H1 (cell line): ENCODE data around the gene ANKS1A. TPM values are rescaled to one million over a fixed set of nuclear protein-coding genes. Genes with fewer than 3 reads are reported as not detected.

ENCODE experiments used
- CTCF ChIA-PET: fragments of 300-600 bp; sonication (Branson Sonifier 250); formaldehyde crosslinking; loops from one replicate; lab custom pipeline; 2021; ENCODE audit not compliant: partially characterized antibody; lab: Charles Lee
- POLR2A ChIA-PET: fragments of 300-600 bp; sonication (Branson Sonifier 250); formaldehyde crosslinking; loops from one replicate; lab custom pipeline; 2021; ENCODE audit warnings: inconsistent platforms; ENCODE audit not compliant: partially characterized antibody; lab: Charles Lee
- DNase-seq, 2 experiments: peaks; one replicate each; pipeline versions ENCODE4 v3.0.0 to v3.0.0-alpha.2; 2010 to 2022; ENCODE audit warnings: low spot score in 2 of 2, low read depth in 1 of 2, mixed read lengths in 1 of 2
- FAIRE-seq: peaks from 2 replicates; lab custom pipeline; 2011; peaks lifted over from hg19 to GRCh38; lab: Jason Lieb, UNC
- H2AFZ ChIP-seq: 2 replicates; pipeline ENCODE4 v1.8.1; 2012; ENCODE audit warnings: low read length, inconsistent platforms
- H2AK5ac ChIP-seq: 2 replicates; pipeline ENCODE4 v1.6.1; 2013; ENCODE audit warnings: low read depth, low read length
- H2BK120ac ChIP-seq: replicated peaks from 2 replicates; pipeline ENCODE3; 2013; ENCODE audit warnings: low read depth, low read length, inconsistent platforms
- H2BK12ac ChIP-seq: 2 replicates; pipeline ENCODE4 v1.6.1; 2013; ENCODE audit warnings: low read depth, low read length
- H2BK15ac ChIP-seq: 2 replicates; pipeline ENCODE4 v1.6.1; 2013; ENCODE audit warnings: low read length
- H2BK20ac ChIP-seq: 2 replicates; pipeline ENCODE4 v1.6.1; 2013; ENCODE audit warnings: low read length
- H2BK5ac ChIP-seq: 2 replicates; pipeline ENCODE4 v1.6.1; 2013; ENCODE audit warnings: low read depth, low read length
- H3K14ac ChIP-seq: 2 replicates; pipeline ENCODE4 v1.6.1; 2013; ENCODE audit warnings: inconsistent platforms; ENCODE audit not compliant: insufficient read length
- H3K18ac ChIP-seq: 2 replicates; pipeline ENCODE4 v1.6.1; 2013; ENCODE audit warnings: low read length; ENCODE audit errors: extremely low read depth
- H3K23ac ChIP-seq: 2 replicates; pipeline ENCODE4 v1.6.1; 2013; ENCODE audit warnings: inconsistent platforms; ENCODE audit not compliant: insufficient read length
- H3K23me2 ChIP-seq: 2 replicates; pipeline ENCODE4 v1.6.1; 2013; ENCODE audit warnings: low read depth, low read length
- H3K27ac ChIP-seq: 2 replicates; pipeline ENCODE4 v1.6.1; 2011; ENCODE audit warnings: low read depth, low read length, inconsistent platforms
- H3K27me3 ChIP-seq, 4 experiments: replicated peaks in 1 of 4; 1 replicate in 1 of 4; 2 replicates in 3 of 4; pipeline versions ENCODE4 v1.6.1 to v1.8.1; 2011 to 2013; ENCODE audit warnings: low read length in 3 of 4, mild to moderate bottlenecking in 3 of 4, inconsistent platforms in 2 of 4, mixed read lengths in 2 of 4, moderate library complexity in 1 of 4; ENCODE audit not compliant: control insufficient read depth in 3 of 4, insufficient read depth in 3 of 4; ENCODE audit errors: extremely low read depth in 1 of 4
- H3K36me3 ChIP-seq, 4 experiments: 2 replicates each; pipeline versions ENCODE4 v1.6.1 to v1.8.1; 2011 to 2013; ENCODE audit warnings: mild to moderate bottlenecking in 4 of 4, low read length in 3 of 4, moderate library complexity in 2 of 4, control low read depth in 1 of 4, inconsistent platforms in 1 of 4; ENCODE audit not compliant: insufficient read depth in 4 of 4, control insufficient read depth in 2 of 4
- H3K4ac ChIP-seq: replicated peaks from 2 replicates; pipeline ENCODE3; 2013; ENCODE audit warnings: low read length, low read depth, mixed read lengths, inconsistent platforms; ENCODE audit not compliant: insufficient read length
- H3K4me1 ChIP-seq, 4 experiments: replicated peaks in 1 of 4; 1 replicate in 1 of 4; 2 replicates in 3 of 4; pipeline versions ENCODE4 v1.6.1 to v1.8.1; 2011 to 2013; ENCODE audit warnings: low read length in 3 of 4, inconsistent platforms in 2 of 4, mixed read lengths in 1 of 4; ENCODE audit not compliant: insufficient read depth in 4 of 4, control insufficient read depth in 3 of 4
- H3K4me2 ChIP-seq, 2 experiments: 2 replicates each; pipeline versions ENCODE4 v1.6.1 to v1.8.1; 2011 to 2013; ENCODE audit warnings: low read depth in 2 of 2, low read length in 2 of 2, control low read depth in 1 of 2, inconsistent platforms in 1 of 2, mild to moderate bottlenecking in 1 of 2; ENCODE audit not compliant: insufficient read depth in 1 of 2
- H3K4me3 ChIP-seq, 4 experiments: fragments of 200-600, 300-600 bp in 1 of 4; sonication (generic), shearing (Covaris generic), sonication (Bioruptor Twin) in 1 of 4; 2 replicates each; pipeline versions ENCODE4 v1.5.1 to v1.8.1; 2011 to 2016; ENCODE audit warnings: low read length in 4 of 4, low read depth in 3 of 4, control low read depth in 2 of 4, inconsistent platforms in 2 of 4, mild to moderate bottlenecking in 2 of 4, mixed read lengths in 1 of 4, moderate library complexity in 1 of 4; ENCODE audit not compliant: insufficient read depth in 2 of 4; ENCODE audit errors: extremely low read depth in 1 of 4
- H3K56ac ChIP-seq: replicated peaks from 2 replicates; pipeline ENCODE3; 2013; ENCODE audit warnings: low read depth, mild to moderate bottlenecking, mixed read lengths, low read length, inconsistent platforms; ENCODE audit not compliant: insufficient read length
- H3K79me1 ChIP-seq: 2 replicates; pipeline ENCODE4 v1.6.1; 2013; ENCODE audit warnings: low read depth, low read length, control low read depth
- H3K79me2 ChIP-seq, 2 experiments: 2 replicates each; pipeline versions ENCODE4 v1.6.1 to v1.8.1; 2012 to 2013; ENCODE audit warnings: low read length in 2 of 2, mild to moderate bottlenecking in 2 of 2, inconsistent platforms in 1 of 2; ENCODE audit not compliant: insufficient read depth in 2 of 2, control insufficient read depth in 1 of 2
- H3K9ac ChIP-seq, 4 experiments: replicated peaks in 1 of 4; 1 replicate in 1 of 4; 2 replicates in 3 of 4; pipeline versions ENCODE4 v1.6.1 to v1.8.1; 2011 to 2013; ENCODE audit warnings: low read depth in 3 of 4, low read length in 3 of 4, control low read depth in 2 of 4, mild to moderate bottlenecking in 2 of 4, moderate library complexity in 2 of 4, inconsistent platforms in 1 of 4; ENCODE audit errors: extremely low read depth in 1 of 4
- H3K9me3 ChIP-seq, 2 experiments: 2 replicates each; pipeline versions ENCODE4 v1.6.1 to v1.8.1; 2012 to 2013; ENCODE audit warnings: mild to moderate bottlenecking in 2 of 2, moderate library complexity in 2 of 2, control low read depth in 1 of 2, inconsistent platforms in 1 of 2, low read depth in 1 of 2, low read length in 1 of 2, mixed read lengths in 1 of 2; ENCODE audit not compliant: insufficient read depth in 2 of 2
- H4K20me1 ChIP-seq, 2 experiments: replicated peaks in 1 of 2; 2 replicates each; pipeline versions ENCODE3 to v1.8.1; 2011 to 2013; ENCODE audit warnings: inconsistent platforms in 2 of 2, low read length in 2 of 2, mild to moderate bottlenecking in 1 of 2; ENCODE audit not compliant: insufficient read depth in 2 of 2, control insufficient read depth in 1 of 2
- H4K5ac ChIP-seq: 2 replicates; pipeline ENCODE4 v1.6.1; 2013; ENCODE audit warnings: low read length, low read depth, mixed read lengths, inconsistent platforms; ENCODE audit not compliant: insufficient read length
- H4K8ac ChIP-seq: 2 replicates; pipeline ENCODE4 v1.8.0; 2013; ENCODE audit warnings: mild to moderate bottlenecking, moderate library complexity, low read length, inconsistent platforms; ENCODE audit not compliant: insufficient read depth; ENCODE audit errors: extremely low read depth
- H4K91ac ChIP-seq: replicated peaks from 2 replicates; pipeline ENCODE3; 2013; ENCODE audit warnings: low read length, mixed read lengths, inconsistent platforms; ENCODE audit not compliant: insufficient read length
- ATF3 ChIP-seq: IDR thresholded peaks from 2 replicates; pipeline ENCODE4 v1.6.1; 2011; ENCODE audit warnings: low read depth, mild to moderate bottlenecking, low read length; ENCODE audit not compliant: insufficient read depth
- BCL11A ChIP-seq, 2 experiments: IDR thresholded peaks; one replicate each; pipeline ENCODE4 v1.6.1; 2011; ENCODE audit warnings: low read depth in 2 of 2, low read length in 2 of 2, mild to moderate bottlenecking in 2 of 2
- CHD2 ChIP-seq: IDR thresholded peaks from 2 replicates; pipeline ENCODE4 v1.6.1; 2012; ENCODE audit warnings: low read length, improper control_type of control experiment
- CTCF ChIP-seq, 3 experiments: IDR thresholded peaks; 1 replicate in 2 of 3; 2 replicates in 1 of 3; pipeline versions ENCODE4 v1.5.1 to v1.6.1; 2011; ENCODE audit warnings: low read length in 3 of 3, mild to moderate bottlenecking in 3 of 3, inconsistent platforms in 2 of 3, low read depth in 1 of 3, moderate library complexity in 1 of 3; ENCODE audit not compliant: insufficient read depth in 1 of 3; ENCODE audit errors: control extremely low read depth in 1 of 3
- E2F6 ChIP-seq: IDR thresholded peaks from 2 replicates; pipeline ENCODE4 v1.6.1; 2012; ENCODE audit warnings: inconsistent platforms
- EGR1 ChIP-seq: IDR thresholded peaks from 2 replicates; pipeline ENCODE4 v1.6.1; 2011; ENCODE audit warnings: low read depth, low read length, borderline replicate concordance
- KDM4A ChIP-seq: IDR thresholded peaks from one replicate; pipeline ENCODE4 v1.7.1; 2012; ENCODE audit warnings: low read depth, mild to moderate bottlenecking, moderate library complexity, low read length, inconsistent platforms; ENCODE audit not compliant: severe bottlenecking
- POLR2A ChIP-seq, 2 experiments: IDR thresholded peaks; 1 replicate in 1 of 2; 2 replicates in 1 of 2; pipeline ENCODE4 v1.6.1; 2011; ENCODE audit warnings: low read depth in 2 of 2, low read length in 2 of 2, mild to moderate bottlenecking in 2 of 2; ENCODE audit errors: control extremely low read depth in 1 of 2
- SIX5 ChIP-seq: IDR thresholded peaks from 2 replicates; pipeline ENCODE4 v1.6.1; 2011; ENCODE audit warnings: mild to moderate bottlenecking, low read depth, low read length
- WGBS, 2 experiments: shearing (Covaris generic) in 1 of 2; methylation state at CpG; one replicate each; pipeline versions ENCODE4 v1.1.6 to v1.1.7; 2013 to 2015; ENCODE audit warnings: low lambda C conversion rate in 2 of 2, mixed read lengths in 2 of 2, inconsistent platforms in 1 of 2, low coverage in 1 of 2, missing lambda C conversion rate in 1 of 2; ENCODE audit not compliant: insufficient replicate concordance in 2 of 2, insufficient coverage in 1 of 2, insufficient read length in 1 of 2; ENCODE audit errors: extremely low coverage in 1 of 2, missing lambda C conversion rate in 1 of 2; 5-methylcytosine and 5-hydroxymethylcytosine counted together
- polyA plus RNA-seq, 7 experiments: library from polyadenylated mRNA; depleted of rRNA in 3 of 7; stranded (reverse) in 5 of 7; unstranded in 2 of 7; fragments of >200 nt in 5 of 7; fragments of 200-250 nt in 2 of 7; gene quantifications; 1 replicate in 5 of 7; 2 replicates in 1 of 7; 4 replicates in 1 of 7; pipeline versions ENCODE4 v1.2.1 to v1.2.3, GENCODE V29; 2011 to 2013; ENCODE audit warnings: missing spikeins in 2 of 7, mixed read lengths in 2 of 7
- total RNA-seq: library from RNA; stranded (reverse); fragmentation: NEBNext Ultra II Directional; extraction: Animal tissue kit (Norgen Biotek cat#: 25700); gene quantifications from 2 replicates; pipeline ENCODE4 v1.2.1, GENCODE V29; 2021

The ANKS1A gene
- total and polyA plus RNA-seq, 2 of the 8 experiments (the other 6 are each of a cell fraction or from before 2014, with no cell fraction given): 9.8 to 30.9 TPM

GRCh38 chr6:35089216-35089934 lies 200.3 kb downstream of the ANKS1A start:
- H3K4me3 ChIP-seq: no peak overlapping the region
- no peak overlapping the region for H3K23ac ChIP-seq
- H3K36me3 ChIP-seq: peaks cover 0 to 10% (median 5%) of the 10 kb centered on the region in 4 experiments; a peak in 5 of 8 replicates
- no peak for DNase-seq
- H3K79me1 ChIP-seq: no peaks in the 10 kb centered on the region
- H3K27me3 ChIP-seq: no peaks in the 10 kb centered on the region
- H2BK5ac ChIP-seq: no peak overlapping the region
- no peak overlapping the region for H2BK120ac ChIP-seq
- no peak overlapping the region for H3K27ac ChIP-seq
- peaks cover 0 to 3% of the 10 kb centered on the region in 2 experiments for H4K20me1 ChIP-seq
- H4K8ac ChIP-seq: no peak overlapping the region; the same call in 1 of the 2 replicates
- WGBS, 2 experiments: 93% methylated on average over 19 of the region's 19 CpGs; no CpG with 5 or more reads in 1 of the 2 experiments
- no peak for FAIRE-seq
- H2BK12ac ChIP-seq: no peak overlapping the region
- H3K14ac ChIP-seq: no peak overlapping the region
- no peak overlapping the region for H2BK20ac ChIP-seq
- H3K9ac ChIP-seq: no peak overlapping the region
- CTCF ChIA-PET: interaction anchor here (0.6 to 4.8 kb wide), 7 partner anchors 8 to 604 kb away, joined by 3 to 20 read pairs (median 4); no protein-coding TSS in a partner anchor
- H3K4ac ChIP-seq: no peak overlapping the region
- no peak overlapping the region for H4K91ac ChIP-seq
- H3K56ac ChIP-seq: no peak overlapping the region
- H3K9me3 ChIP-seq: no peaks in the 10 kb centered on the region
- H3K4me1 ChIP-seq: peaks cover 0 to 3% (median 0%) of the 10 kb centered on the region in 4 experiments; a peak in 5 of 7 replicates
- H2AFZ ChIP-seq: no peak overlapping the region
- no peak overlapping the region for H3K18ac ChIP-seq
- no peaks in the 10 kb centered on the region for H3K23me2 ChIP-seq
- no peak overlapping the region for H3K4me2 ChIP-seq
- no peak overlapping the region for H2BK15ac ChIP-seq
- POLR2A ChIA-PET: no interaction called here
- no peaks in the 10 kb centered on the region for H3K79me2 ChIP-seq
- no peak overlapping the region for H2AK5ac ChIP-seq
- no peak overlapping the region for H4K5ac ChIP-seq
- no peak for TF ChIP-seq POLR2A (IDR thresholded peaks at IDR 0.05; ENCODE audit: control extremely low read depth in 1 of 2, low read depth in 2 of 2, low read length in 2 of 2)
- TF ChIP-seq KDM4A: no peak
- no peak for TF ChIP-seq E2F6
- no peak for TF ChIP-seq CTCF (IDR thresholded peaks at IDR 0.05; ENCODE audit: control extremely low read depth in 1 of 3, insufficient read depth in 1 of 3, low read depth in 1 of 3, low read length in 3 of 3)
- TF ChIP-seq EGR1: no peak
- TF ChIP-seq ATF3: no peak
- no peak for TF ChIP-seq BCL11A (IDR thresholded peaks at IDR 0.05; ENCODE audit: low read depth in 2 of 2, low read length in 2 of 2)
- no peak for TF ChIP-seq CHD2
- no peak for TF ChIP-seq SIX5
